VCaP (cell line): Measurements from ENCODE around the gene LTBP2.

Source experiments
- H3K27ac ChIP-seq: fragments of 450-650 bp; 2 replicates; pipeline ENCODE4 v1.5.1; 2017
- TF ChIP-seq, protein P1 (sequence below): fragments of 450-650 bp; conservative IDR thresholded peaks from 2 replicates; pipeline ENCODE4 v1.5.1; 2017; ENCODE audit warnings: mild to moderate bottlenecking, moderate library complexity

The LTBP2 gene

DNA sequence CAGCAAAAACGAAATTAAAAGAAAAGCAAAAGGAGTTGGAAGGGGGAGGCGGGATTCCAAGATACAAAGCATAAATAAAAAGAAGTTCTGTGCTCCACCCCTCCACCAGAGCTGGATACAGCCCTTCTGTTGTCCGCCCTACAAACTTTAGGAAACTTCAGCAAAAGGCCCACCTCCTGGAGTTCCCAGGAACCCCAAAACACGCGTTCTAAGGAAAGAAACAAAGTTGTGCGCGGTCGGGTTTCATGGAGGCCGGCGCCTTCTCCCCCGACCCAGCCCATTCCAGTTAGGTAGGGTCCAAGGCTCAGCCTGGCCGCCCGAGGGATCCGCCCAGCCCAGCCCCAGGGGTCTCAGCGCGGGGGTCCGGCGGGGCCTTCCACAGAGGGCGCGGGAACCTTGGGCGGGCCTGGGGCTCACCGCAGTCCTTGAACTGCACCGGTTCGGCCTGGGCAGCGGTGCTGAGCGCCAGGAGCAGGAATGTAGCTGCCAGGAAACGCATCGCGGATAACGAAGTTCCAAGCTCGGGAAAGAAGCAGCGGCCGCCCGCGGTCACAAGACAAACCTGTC is 119.2 kb downstream of the LTBP2 start, which contains the start of gene NPC2:
Gene NPC2 (minus strand): TSS at position 530 of the 567 bp plus-strand sequence. CDS start 31 bp downstream, at position 499.
- H3K27ac ChIP-seq = peak within 1 kb of the TSS; percentile 78
- TF ChIP-seq, protein P1, sequence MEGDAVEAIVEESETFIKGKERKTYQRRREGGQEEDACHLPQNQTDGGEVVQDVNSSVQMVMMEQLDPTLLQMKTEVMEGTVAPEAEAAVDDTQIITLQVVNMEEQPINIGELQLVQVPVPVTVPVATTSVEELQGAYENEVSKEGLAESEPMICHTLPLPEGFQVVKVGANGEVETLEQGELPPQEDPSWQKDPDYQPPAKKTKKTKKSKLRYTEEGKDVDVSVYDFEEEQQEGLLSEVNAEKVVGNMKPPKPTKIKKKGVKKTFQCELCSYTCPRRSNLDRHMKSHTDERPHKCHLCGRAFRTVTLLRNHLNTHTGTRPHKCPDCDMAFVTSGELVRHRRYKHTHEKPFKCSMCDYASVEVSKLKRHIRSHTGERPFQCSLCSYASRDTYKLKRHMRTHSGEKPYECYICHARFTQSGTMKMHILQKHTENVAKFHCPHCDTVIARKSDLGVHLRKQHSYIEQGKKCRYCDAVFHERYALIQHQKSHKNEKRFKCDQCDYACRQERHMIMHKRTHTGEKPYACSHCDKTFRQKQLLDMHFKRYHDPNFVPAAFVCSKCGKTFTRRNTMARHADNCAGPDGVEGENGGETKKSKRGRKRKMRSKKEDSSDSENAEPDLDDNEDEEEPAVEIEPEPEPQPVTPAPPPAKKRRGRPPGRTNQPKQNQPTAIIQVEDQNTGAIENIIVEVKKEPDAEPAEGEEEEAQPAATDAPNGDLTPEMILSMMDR = no peak

DNA sequence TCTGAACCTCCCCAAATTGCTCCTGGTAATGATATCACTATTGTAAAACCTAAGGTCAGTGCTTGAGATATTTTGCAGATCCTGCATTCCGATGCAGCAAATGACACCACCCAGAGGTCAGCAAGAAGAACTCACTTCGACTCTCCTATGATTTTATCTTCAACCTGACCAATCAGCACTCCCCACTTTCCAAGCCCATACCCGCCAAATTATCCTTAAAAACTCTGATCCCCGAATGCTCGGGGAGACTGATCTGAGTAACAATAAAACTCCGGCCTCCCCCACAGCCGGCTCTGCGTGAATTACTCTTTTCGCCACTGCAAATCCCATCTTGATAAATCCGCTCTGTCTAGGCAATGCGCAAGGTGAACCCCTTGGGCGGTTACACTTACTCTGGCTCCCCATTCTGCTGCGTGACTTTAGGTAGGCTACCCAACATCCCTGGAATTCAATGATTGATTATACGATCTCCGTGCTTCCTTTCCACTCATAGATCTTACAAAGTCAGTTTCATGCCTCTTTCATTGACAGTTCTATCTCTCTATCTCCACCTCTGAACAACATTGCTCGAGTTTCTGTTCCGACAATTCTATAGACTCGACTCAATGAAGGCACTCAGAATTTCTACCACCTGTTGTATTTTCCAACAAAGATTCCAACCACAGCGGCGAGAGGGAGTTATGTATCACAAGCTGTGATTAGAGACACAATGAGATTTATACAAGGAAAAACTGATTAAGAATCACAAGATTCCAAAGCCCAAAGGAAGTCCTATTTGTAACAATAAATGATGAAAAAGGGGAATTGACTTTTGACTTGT is 119.9 kb downstream of the LTBP2 start:
- H3K27ac ChIP-seq = peak overlapping the region; percentile 74
- TF ChIP-seq, protein P1 = peak; percentile 68

DNA sequence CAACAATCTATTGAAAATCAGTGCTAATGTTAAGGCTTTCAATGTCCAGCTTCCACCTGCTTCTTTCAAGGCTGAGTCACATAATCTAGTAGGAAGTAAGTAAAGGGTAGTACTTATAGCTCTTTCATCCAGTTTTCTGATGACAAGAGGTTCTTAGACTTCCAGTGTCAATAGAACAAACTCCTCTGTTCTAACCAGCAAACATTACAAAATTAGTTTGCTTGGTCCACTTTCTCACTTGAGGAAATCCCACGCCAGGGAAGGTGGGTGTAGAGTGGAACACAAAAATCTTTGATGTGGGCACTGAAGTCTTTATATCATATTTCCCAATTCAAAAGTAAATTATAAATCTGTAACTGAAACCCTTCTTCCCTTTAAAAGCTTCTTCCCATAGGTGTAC is 121.6 kb downstream of the LTBP2 start:
- TF ChIP-seq, protein P1 = no peak
- H3K27ac ChIP-seq = no peak overlapping the region

DNA sequence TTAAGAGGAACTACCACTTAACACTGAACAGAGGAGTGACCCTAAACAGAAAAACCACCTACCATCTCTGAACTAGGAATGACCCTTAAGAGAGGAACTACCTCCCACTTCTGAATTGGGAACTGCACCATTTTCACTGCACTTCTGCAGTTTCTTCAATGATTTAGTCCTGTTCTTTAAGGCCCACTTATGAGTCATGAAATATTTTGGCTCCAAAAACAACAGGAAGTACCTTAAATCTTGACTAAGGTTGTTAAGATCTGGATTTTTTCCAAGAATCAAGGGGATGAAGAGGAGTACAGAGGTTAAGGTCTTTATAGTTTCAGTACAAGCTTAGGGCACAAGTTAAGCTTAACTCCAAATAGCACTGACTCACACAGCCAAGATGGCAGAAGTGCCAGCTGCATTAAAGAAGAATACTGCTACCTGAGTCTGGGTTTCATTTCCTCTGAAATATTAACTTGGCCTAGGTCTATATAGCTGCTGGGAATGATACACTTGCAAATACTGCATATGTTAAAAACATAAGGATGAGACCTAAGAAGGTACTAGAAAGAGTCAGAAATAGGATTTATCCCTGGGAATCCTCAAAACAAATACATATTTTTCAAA is 123.1 kb downstream of the LTBP2 start:
- TF ChIP-seq, protein P1 = no peak
- no peak overlapping the region for H3K27ac ChIP-seq

DNA sequence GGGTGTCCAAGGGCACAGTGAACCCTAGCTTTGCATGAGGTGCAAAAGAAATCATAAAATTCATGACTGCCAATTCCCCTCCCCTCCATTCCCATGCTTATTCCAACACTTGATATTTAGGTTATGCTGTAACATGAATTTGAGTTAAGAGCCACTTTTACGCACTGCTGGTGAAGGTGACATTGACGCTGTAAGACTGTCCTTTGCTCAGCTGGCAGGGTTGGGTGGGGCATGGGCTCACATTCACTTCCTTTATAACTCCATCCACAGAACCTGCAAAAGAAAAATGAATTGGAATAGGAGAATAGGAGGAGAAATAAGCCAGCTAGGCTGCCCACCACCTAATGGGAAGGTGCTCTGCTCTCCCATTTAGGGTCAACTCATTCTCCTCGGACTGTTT is 125.9 kb downstream of the LTBP2 start:
- no peak overlapping the region for H3K27ac ChIP-seq
- TF ChIP-seq, protein P1 = no peak

DNA sequence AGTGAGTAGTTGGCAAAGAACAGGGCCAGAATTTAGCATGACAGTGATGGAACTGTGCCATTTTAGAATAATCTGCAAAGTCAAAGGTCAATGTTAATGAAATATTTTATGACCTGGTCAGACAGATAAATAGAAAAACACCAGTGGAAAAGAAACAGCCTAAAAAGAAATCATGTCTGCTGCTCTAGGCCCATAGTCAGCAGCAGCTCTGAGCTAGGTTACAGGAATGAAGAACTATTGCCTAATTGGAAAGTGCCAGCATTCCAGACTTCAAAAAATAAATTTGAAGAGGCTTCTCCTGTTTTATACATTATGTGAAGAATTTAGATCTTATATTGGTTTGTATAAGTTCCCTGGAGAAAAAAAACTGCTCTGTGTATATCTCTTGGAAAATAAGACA is 128.7 kb downstream of the LTBP2 start:
- H3K27ac ChIP-seq = no peak overlapping the region
- TF ChIP-seq, protein P1 = no peak

DNA sequence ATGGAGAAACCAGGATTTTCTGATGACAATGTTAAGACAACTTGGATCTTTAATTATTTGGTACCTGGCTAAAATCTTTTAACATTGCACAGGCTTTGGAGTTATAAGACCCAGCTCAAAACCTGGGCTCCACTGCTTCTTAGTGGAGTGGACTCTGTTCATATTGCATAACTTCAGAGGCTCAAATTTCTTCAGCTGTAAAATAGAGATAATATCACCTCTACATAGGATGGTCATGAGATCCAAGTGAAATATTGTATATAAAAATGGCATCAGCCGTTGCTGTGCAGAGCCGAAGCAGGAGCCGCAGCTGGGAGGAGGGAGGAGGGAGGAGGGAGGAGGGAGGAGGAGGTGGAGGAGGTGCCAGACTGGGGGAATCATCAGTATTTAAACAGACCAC is 129.5 kb downstream of the LTBP2 start:
- H3K27ac ChIP-seq = no peak overlapping the region
- TF ChIP-seq, protein P1 = no peak
